Heart left ventricle (tissue), 16 donors: ENCODE data around the gene OR6K6. TPM values are rescaled to one million over a fixed set of nuclear protein-coding genes. Genes with fewer than 3 reads are reported as not detected.

Experiments
- ATAC-seq, 4 donors: fragments of 200-7000 bp; cut with Tn5 transposase; one replicate each; pipeline ENCODE4 v1.9.1; 2020 to 2022; ENCODE audit warnings: moderate library complexity in 4 of 4, mild to moderate bottlenecking in 3 of 4, moderate number of reproducible peaks in 1 of 4
- DNase-seq, 5 donors: peaks; one replicate each; pipeline ENCODE4 v3.0.0-alpha.2; 2020
- H3K27ac ChIP-seq, 12 donors: fragments of 200-600 bp; sonication (generic) in 4 of 12; one replicate each; pipeline versions ENCODE4 v1.5.0 to v1.8.0; 2016 to 2022; ENCODE audit warnings: mild to moderate bottlenecking in 2 of 12
- H3K27me3 ChIP-seq, 9 donors: fragments of 200-600 bp; sonication (generic) in 2 of 9; one replicate each; pipeline versions ENCODE4 v1.5.1 to v1.8.0; 2016 to 2022; ENCODE audit warnings: mild to moderate bottlenecking in 3 of 9
- H3K36me3 ChIP-seq, 9 donors: fragments of 200-600 bp; sonication (generic) in 2 of 9; one replicate each; pipeline versions ENCODE4 v1.5.0 to v1.8.0; 2018 to 2022; ENCODE audit warnings: mild to moderate bottlenecking in 2 of 9
- H3K4me1 ChIP-seq, 12 donors: fragments of 200-600 bp; sonication (generic) in 4 of 12; one replicate each; pipeline versions ENCODE4 v1.5.0 to v1.8.0; 2016 to 2022; ENCODE audit warnings: mild to moderate bottlenecking in 3 of 12
- H3K4me3 ChIP-seq, 12 donors: fragments of 200-600 bp; sonication (generic) in 4 of 12; one replicate each; pipeline versions ENCODE4 v1.5.0 to v1.8.0; 2017 to 2022; ENCODE audit warnings: mild to moderate bottlenecking in 9 of 12, moderate library complexity in 4 of 12
- H3K9me3 ChIP-seq, 12 donors: fragments of 200-600 bp; sonication (generic) in 4 of 12; one replicate each; pipeline versions ENCODE4 v1.5.0 to v1.8.0; 2016 to 2022; ENCODE audit warnings: mild to moderate bottlenecking in 1 of 12
- POLR2A ChIP-seq, 2 donors: fragments of 450-650 bp; IDR thresholded peaks; one replicate each; pipeline ENCODE4 v1.6.1; 2017; ENCODE audit warnings: antibody characterized with exemption in 2 of 2, mild to moderate bottlenecking in 2 of 2, moderate library complexity in 2 of 2
- WGBS, 4 donors: extraction: QIAGEN DNeasy Blood & Tissue Kit in 2 of 4; methylation state at CpG; one replicate each; pipeline versions ENCODE4 v1.1.5 to v1.1.7; 2013 to 2018; 5-methylcytosine and 5-hydroxymethylcytosine counted together
- intact Hi-C, 10 donors: fragments of 100-400 bp; cut with DNase I; formaldehyde crosslinking; loops; one replicate each; pipeline versions ENCODE4 v1.11.1 to v1.14.2; 2022
- polyA plus RNA-seq, 2 donors: library from polyadenylated mRNA; stranded (reverse); fragments of 200-250 nt; gene quantifications; one replicate each; pipeline ENCODE4 v1.2.3, GENCODE V29; 2013
- total RNA-seq, 9 donors: library from RNA; depleted of rRNA in 2 of 9; stranded (reverse); fragments of >200 nt in 2 of 9; fragmentation: NEBNext Ultra II Directional in 3 of 9; extraction: Animal tissue kit (Norgen Biotek cat#: 25700) in 3 of 9; gene quantifications; one replicate each; pipeline versions ENCODE4 v1.1.0 to v1.2.4, GENCODE V29; 2016 to 2023
- TF ChIP-seq, protein P1 (sequence below), 12 donors: fragments of 200-600 bp; sonication (generic) in 4 of 12; IDR thresholded peaks; one replicate each; pipeline versions ENCODE4 v1.5.0 to v1.8.0; 2018 to 2022; ENCODE audit warnings: antibody characterized with exemption in 12 of 12, mild to moderate bottlenecking in 5 of 12
- donor health status: ischemic (EF 13 %, LVEDD 7.1; RV severe dilation, severe dysfunction).
- donor health status: healthy with polysubstance abuse.
- donor health status: DM: no; HTN: yes; CAD: no.
- donor health status: DM: no; HTN: no; CAD: no.
- donor health status: ischemic (EF 25% LVEDD 6.9; RV normal size, moderate dysfunction).
- donor health status: ischemic (EF 25% LVEDD 5.7; RV mildly dilated, moderate dysfunction).
- donor health status: healthy.
- donor health status: DM: yes; HTN: yes; CAD: no.
- donor health status: ischemic (EF 35%, LVEDD 5.7; RV mildly dilated, moderate dysfunction).
- donor health status: nonischemic (EF 11% LVEDD 7.7; RV severe dilation, severe dysfunction).
- donor health status: DM: yes; HTN: yes; CAD: no.
- donor health status: PGD.
- donor health status: ischemic (EF 29% LVEDD 5.4; RV normal size, mild dysfunction).
- donor health status: nonischemic (EF 23%, LVEDD 6.1; RV moderate dilation, normal function).

The OR6K6 gene
- total and polyA plus RNA-seq, 11 donors, result not detected

GRCh38 chr1:158732524-158732923 lies 22.0 kb upstream of the OR6K6 start:
- TF ChIP-seq, protein P1, sequence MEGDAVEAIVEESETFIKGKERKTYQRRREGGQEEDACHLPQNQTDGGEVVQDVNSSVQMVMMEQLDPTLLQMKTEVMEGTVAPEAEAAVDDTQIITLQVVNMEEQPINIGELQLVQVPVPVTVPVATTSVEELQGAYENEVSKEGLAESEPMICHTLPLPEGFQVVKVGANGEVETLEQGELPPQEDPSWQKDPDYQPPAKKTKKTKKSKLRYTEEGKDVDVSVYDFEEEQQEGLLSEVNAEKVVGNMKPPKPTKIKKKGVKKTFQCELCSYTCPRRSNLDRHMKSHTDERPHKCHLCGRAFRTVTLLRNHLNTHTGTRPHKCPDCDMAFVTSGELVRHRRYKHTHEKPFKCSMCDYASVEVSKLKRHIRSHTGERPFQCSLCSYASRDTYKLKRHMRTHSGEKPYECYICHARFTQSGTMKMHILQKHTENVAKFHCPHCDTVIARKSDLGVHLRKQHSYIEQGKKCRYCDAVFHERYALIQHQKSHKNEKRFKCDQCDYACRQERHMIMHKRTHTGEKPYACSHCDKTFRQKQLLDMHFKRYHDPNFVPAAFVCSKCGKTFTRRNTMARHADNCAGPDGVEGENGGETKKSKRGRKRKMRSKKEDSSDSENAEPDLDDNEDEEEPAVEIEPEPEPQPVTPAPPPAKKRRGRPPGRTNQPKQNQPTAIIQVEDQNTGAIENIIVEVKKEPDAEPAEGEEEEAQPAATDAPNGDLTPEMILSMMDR (IDR thresholded peaks at IDR 0.05), result no peak
- TF ChIP-seq POLR2A (IDR thresholded peaks at IDR 0.05), result no peak

GRCh38 chr1:158735848-158736247 lies 18.7 kb upstream of the OR6K6 start:
- no peaks in the 10 kb centered on the region for H3K4me1 ChIP-seq
- no peaks in the 10 kb centered on the region for H3K36me3 ChIP-seq
- no peak for ATAC-seq
- intact Hi-C loops, result no loop called here
- H3K4me3 ChIP-seq, result no peak overlapping the region
- DNase-seq, result no peak
- peaks cover 0 to 6% (median 0%) of the 10 kb centered on the region in 9 donors for H3K27me3 ChIP-seq
- no peaks in the 10 kb centered on the region for H3K9me3 ChIP-seq
- no peak overlapping the region for H3K27ac ChIP-seq
- TF ChIP-seq, protein P1 (IDR thresholded peaks at IDR 0.05), result no peak

More at GRCh38 chr1:158732524-158732923, 22.0 kb upstream of the OR6K6 start:
- H3K9me3 ChIP-seq, result no peaks in the 10 kb centered on the region
- H3K36me3 ChIP-seq, result no peaks in the 10 kb centered on the region
- H3K27me3 ChIP-seq, result peaks cover 0 to 3% (median 0%) of the 10 kb centered on the region in 9 donors
- H3K4me1 ChIP-seq, result peaks cover 0 to 6% (median 0%) of the 10 kb centered on the region in 12 donors
- WGBS, 4 donors, result 59 to 73% (median 66%) methylated on average over 2 of the region's 2 CpGs
- no peak for ATAC-seq
- H3K27ac ChIP-seq, result no peak overlapping the region
- DNase-seq, result no peak
- H3K4me3 ChIP-seq, result no peak overlapping the region
- intact Hi-C loops, result no loop called here

GRCh38 chr1:158752155-158752712 lies 2.3 kb upstream of the OR6K6 start:
- Histone ChIP-seq H3K27ac (no peak overlapping the region), H3K9me3 (peaks cover 0 to 2% (median 0%) of the 10 kb centered on the region in 12 donors), H3K4me3 (no peak overlapping the region), H3K27me3 (no peaks in the 10 kb centered on the region), H3K36me3 (no peaks in the 10 kb centered on the region), H3K4me1 (no peaks in the 10 kb centered on the region)
- TF ChIP-seq POLR2A (IDR thresholded peaks at IDR 0.05), result no peak
- TF ChIP-seq, protein P1 (IDR thresholded peaks at IDR 0.05), result no peak
- DNase-seq (no peak), ATAC-seq (no peak)
- WGBS, 4 donors, result 89 to 97% (median 91%) methylated on average over 7 to 9 of the region's 9 CpGs
- intact Hi-C loops, result no loop called here

GRCh38 chr1:158771950-158772866 lies 17.7 kb downstream of the OR6K6 start, which contains the start of gene OR6N1:
Gene OR6N1 (minus strand): TSS chr1:158772195. CDS start chr1:158766682, 5,513 bp downstream.
- Histone ChIP-seq H3K36me3 (no peaks in the 10 kb centered on the region), H3K4me3 (no peak within 1 kb of the TSS), H3K27ac (no peak within 1 kb of the TSS), H3K4me1 (no peaks in the 10 kb centered on the region), H3K27me3 (no peaks in the 10 kb centered on the region), H3K9me3 (no peaks in the 10 kb centered on the region)
- DNase-seq (no peak), ATAC-seq (no peak)
- intact Hi-C loops, result no loop called here
- TF ChIP-seq, protein P1 (IDR thresholded peaks at IDR 0.05), result no peak
- no peak for TF ChIP-seq POLR2A (IDR thresholded peaks at IDR 0.05)
- 27 to 43% (median 40%) methylated on average over 6 of the region's 6 CpGs for WGBS, 4 donors
